Stimulated activated naive B cell treated with anti-CD40 and anti-IgM and Interleukin-4, amounts not matched to agents 10 μg/mL and 1 μg/mL and 100 μg/mL, for 72 hours (primary cell): ENCODE measurements around the gene SULT2B1.
"Not testable (repeated sequence)": the region's sequence is repeated elsewhere in the genome, so short reads cannot be mapped to it uniquely, and the experiment has no call there.

Experiments used
- ATAC-seq, 2 donors: fragments of 150-1000 bp; cut with Tn5 transposase; replicated peaks; 2 replicates each; pipeline ENCODE4 v1.10.0; 2021; ENCODE audit warnings: moderate library complexity in 1 of 2
- DNase-seq: peaks from one replicate; pipeline ENCODE4 v3.0.0; 2021
- H3K27ac Mint-ChIP-seq: one replicate; pipeline ENCODE4 v1.8.0; 2022; ENCODE audit warnings: mild to moderate bottlenecking, mixed read lengths
- H3K27me3 Mint-ChIP-seq, 2 donors: one replicate each; pipeline ENCODE4 v1.8.0; 2022; ENCODE audit warnings: mixed read lengths in 2 of 2
- H3K36me3 Mint-ChIP-seq, 2 donors: one replicate each; pipeline ENCODE4 v1.8.0; 2022; ENCODE audit warnings: mixed read lengths in 2 of 2, mild to moderate bottlenecking in 1 of 2
- H3K4me1 Mint-ChIP-seq, 2 donors: one replicate each; pipeline ENCODE4 v1.8.0; 2022; ENCODE audit warnings: mixed read lengths in 2 of 2, mild to moderate bottlenecking in 1 of 2
- H3K4me3 Mint-ChIP-seq, 2 donors: one replicate each; pipeline ENCODE4 v1.8.0; 2022; ENCODE audit warnings: mild to moderate bottlenecking in 2 of 2, mixed read lengths in 2 of 2, moderate library complexity in 1 of 2
- H3K9me3 Mint-ChIP-seq, 2 donors: one replicate each; pipeline ENCODE4 v1.8.0; 2022; ENCODE audit warnings: mixed read lengths in 2 of 2, mild to moderate bottlenecking in 1 of 2

SULT2B1 gene

GRCh38 chr19:48513289-48514122, 38.5 kb upstream of the SULT2B1 start:
- peak overlapping the region; percentile 67 for H3K27ac Mint-ChIP-seq
- no peaks in the 10 kb centered on the region for H3K9me3 Mint-ChIP-seq
- H3K27me3 Mint-ChIP-seq = peaks cover 9 to 20% of the 10 kb centered on the region in 2 donors
- no peaks in the 10 kb centered on the region for H3K36me3 Mint-ChIP-seq
- peaks cover 6 to 18% of the 10 kb centered on the region in 2 donors for H3K4me1 Mint-ChIP-seq
- DNase-seq (no peak), ATAC-seq (peak; percentile 91 to 93)
- H3K4me3 Mint-ChIP-seq = no peak overlapping the region

GRCh38 chr19:48514123-48514458, 37.9 kb upstream of the SULT2B1 start:
- peak overlapping the region; percentile 67 for H3K27ac Mint-ChIP-seq
- H3K27me3 Mint-ChIP-seq = peaks cover 9 to 20% of the 10 kb centered on the region in 2 donors
- H3K9me3 Mint-ChIP-seq = no peaks in the 10 kb centered on the region
- no peak for ATAC-seq
- DNase-seq = no peak
- H3K36me3 Mint-ChIP-seq = no peaks in the 10 kb centered on the region
- peaks cover 6 to 18% of the 10 kb centered on the region in 2 donors for H3K4me1 Mint-ChIP-seq
- no peak overlapping the region for H3K4me3 Mint-ChIP-seq

GRCh38 chr19:48516536-48516935, 35.4 kb upstream of the SULT2B1 start:
- no peak for ATAC-seq
- Mint-ChIP-seq H3K4me3 (no peak overlapping the region), H3K27ac (no peak overlapping the region), H3K4me1 (peaks cover 2 to 9% of the 10 kb centered on the region in 2 donors), H3K36me3 (no peaks in the 10 kb centered on the region), H3K9me3 (no peaks in the 10 kb centered on the region), H3K27me3 (peaks cover 0 to 4% of the 10 kb centered on the region in 2 donors)
- DNase-seq = no peak

GRCh38 chr19:48518207-48518606, 33.8 kb upstream of the SULT2B1 start:
- no peaks in the 10 kb centered on the region for H3K9me3 Mint-ChIP-seq

GRCh38 chr19:48519426-48519825, 32.5 kb upstream of the SULT2B1 start:
- ATAC-seq, H3K27ac Mint-ChIP-seq, H3K4me3 Mint-ChIP-seq, H3K4me1 Mint-ChIP-seq, H3K36me3 Mint-ChIP-seq, H3K9me3 Mint-ChIP-seq, DNase-seq: not testable (repeated sequence)
- H3K27me3 Mint-ChIP-seq = peaks cover 9 to 14% of the 10 kb centered on the region in 2 donors

More at GRCh38 chr19:48518207-48518606, 33.8 kb upstream of the SULT2B1 start:
- H3K27ac Mint-ChIP-seq = no peak overlapping the region
- H3K36me3 Mint-ChIP-seq = no peaks in the 10 kb centered on the region
- ATAC-seq = no peak
- peaks cover 2 to 9% of the 10 kb centered on the region in 2 donors for H3K4me1 Mint-ChIP-seq
- no peak overlapping the region for H3K4me3 Mint-ChIP-seq
- DNase-seq = no peak
- H3K27me3 Mint-ChIP-seq = peaks cover 4 to 6% of the 10 kb centered on the region in 2 donors

- Mint-ChIP-seq H3K36me3 (no peaks in the 10 kb centered on the region), H3K27me3 (peaks cover 9 to 21% of the 10 kb centered on the region in 2 donors), H3K4me3 (no peak overlapping the region), H3K4me1 (no peaks in the 10 kb centered on the region), H3K9me3 (peaks cover 5 to 7% of the 10 kb centered on the region in 2 donors), H3K27ac (no peak overlapping the region)
- DNase-seq = no peak
- no peak for ATAC-seq
Measured at GRCh38 chr19:48520134-48520533, 31.8 kb upstream of the SULT2B1 start.

- Mint-ChIP-seq H3K4me3 (no peak overlapping the region), H3K27me3 (peaks cover 23 to 27% of the 10 kb centered on the region in 2 donors), H3K27ac (no peak overlapping the region), H3K36me3 (peaks cover 0 to 4% of the 10 kb centered on the region in 2 donors), H3K9me3 (peaks cover 15 to 18% of the 10 kb centered on the region in 2 donors), H3K4me1 (no peaks in the 10 kb centered on the region)
- no peak for DNase-seq
- ATAC-seq = no peak
Measured at GRCh38 chr19:48524221-48524620, 27.8 kb upstream of the SULT2B1 start.

- Mint-ChIP-seq H3K27ac (no peak overlapping the region), H3K36me3 (peaks cover 0 to 4% of the 10 kb centered on the region in 2 donors), H3K4me1 (no peaks in the 10 kb centered on the region), H3K27me3 (peaks cover 23 to 27% of the 10 kb centered on the region in 2 donors), H3K4me3 (no peak overlapping the region), H3K9me3 (peaks cover 15 to 20% of the 10 kb centered on the region in 2 donors)
- DNase-seq (no peak), ATAC-seq (no peak)
Measured at GRCh38 chr19:48524732-48525131, 27.2 kb upstream of the SULT2B1 start.

GRCh38 chr19:48529156-48529555, 22.8 kb upstream of the SULT2B1 start:
- H3K9me3 Mint-ChIP-seq = peaks cover 13 to 18% of the 10 kb centered on the region in 2 donors
- no peak overlapping the region for H3K27ac Mint-ChIP-seq
- H3K4me3 Mint-ChIP-seq = no peak overlapping the region
- H3K36me3 Mint-ChIP-seq = peaks cover 0 to 4% of the 10 kb centered on the region in 2 donors
- DNase-seq (no peak), ATAC-seq (no peak)
- peaks cover 29 to 35% of the 10 kb centered on the region in 2 donors for H3K27me3 Mint-ChIP-seq
- H3K4me1 Mint-ChIP-seq = no peaks in the 10 kb centered on the region

GRCh38 chr19:48530066-48530720, 21.8 kb upstream of the SULT2B1 start:
- no peak for ATAC-seq
- H3K4me1 Mint-ChIP-seq = no peaks in the 10 kb centered on the region

GRCh38 chr19:48530770-48531169, 21.2 kb upstream of the SULT2B1 start:
- no peak for ATAC-seq

More at GRCh38 chr19:48530066-48530720, 21.8 kb upstream of the SULT2B1 start:
- Mint-ChIP-seq H3K27ac (no peak overlapping the region), H3K36me3 (peaks cover 0 to 4% of the 10 kb centered on the region in 2 donors), H3K27me3 (peaks cover 25 to 27% of the 10 kb centered on the region in 2 donors), H3K4me3 (no peak overlapping the region), H3K9me3 (peaks cover 10 to 13% of the 10 kb centered on the region in 2 donors)
- no peak for DNase-seq

GRCh38 chr19:48533770-48534169, 18.2 kb upstream of the SULT2B1 start:
- no peak overlapping the region for H3K27ac Mint-ChIP-seq
- ATAC-seq = no peak
- no peak overlapping the region for H3K4me3 Mint-ChIP-seq
- H3K9me3 Mint-ChIP-seq = peaks cover 0 to 5% of the 10 kb centered on the region in 2 donors
- no peaks in the 10 kb centered on the region for H3K4me1 Mint-ChIP-seq
- peaks cover 12 to 19% of the 10 kb centered on the region in 2 donors for H3K27me3 Mint-ChIP-seq
- DNase-seq = no peak
- no peaks in the 10 kb centered on the region for H3K36me3 Mint-ChIP-seq

More at GRCh38 chr19:48530770-48531169, 21.2 kb upstream of the SULT2B1 start:
- Mint-ChIP-seq H3K36me3 (peaks cover 0 to 4% of the 10 kb centered on the region in 2 donors), H3K27ac (no peak overlapping the region), H3K4me1 (no peaks in the 10 kb centered on the region), H3K27me3 (peaks cover 25 to 27% of the 10 kb centered on the region in 2 donors), H3K4me3 (no peak overlapping the region), H3K9me3 (peaks cover 10 to 13% of the 10 kb centered on the region in 2 donors)
- no peak for DNase-seq

GRCh38 chr19:48537541-48537940, 14.4 kb upstream of the SULT2B1 start:
- Mint-ChIP-seq H3K27me3 (peaks cover 1 to 3% of the 10 kb centered on the region in 2 donors), H3K36me3 (no peaks in the 10 kb centered on the region), H3K4me1 (no peaks in the 10 kb centered on the region), H3K4me3 (no peak overlapping the region), H3K27ac (no peak overlapping the region), H3K9me3 (no peaks in the 10 kb centered on the region)
- no peak for ATAC-seq
- DNase-seq = no peak

- H3K36me3 Mint-ChIP-seq, ATAC-seq, H3K4me1 Mint-ChIP-seq, H3K4me3 Mint-ChIP-seq, H3K27me3 Mint-ChIP-seq, DNase-seq, H3K27ac Mint-ChIP-seq, H3K9me3 Mint-ChIP-seq: not testable (repeated sequence)
Measured at GRCh38 chr19:48538057-48538456, 13.9 kb upstream of the SULT2B1 start.
